HepG2 (cell line): Measurements from ENCODE around the gene LIN7A. TPM values are rescaled to one million over a fixed set of nuclear protein-coding genes. Genes with fewer than 3 reads are reported as not detected.

Experiments used
- ATAC-seq: fragments of 200-7000 bp; cut with Tn5 transposase; 3 replicates; pipeline ENCODE4 v1.9.1; 2020; ENCODE audit warnings: mild to moderate bottlenecking, moderate library complexity
- BruUV-seq: library from RNA; stranded (reverse); fragments of 400-500 nt; replicated peaks from 2 replicates; lab custom pipeline; 2021; lab: Mats Ljungman, UMichigan
- CTCF ChIA-PET: fragments of 300-600 bp; formaldehyde crosslinking; extraction: SDS; loops from one replicate; lab custom pipeline; 2021; ENCODE audit warnings: low total read pairs, inconsistent platforms, low intra/inter-chr PET ratio; lab: Yijun Ruan, JAX
- POLR2A ChIA-PET: fragments of 350-600 bp; sonication (Branson Sonifier 250); formaldehyde crosslinking; loops from one replicate; lab custom pipeline; 2020; ENCODE audit warnings: antibody characterized with exemption, inconsistent platforms; lab: Yijun Ruan, JAX
- DNase-seq: peaks from one replicate; pipeline ENCODE4 v3.0.0-alpha.2; 2015; ENCODE audit warnings: low spot score
- FAIRE-seq: peaks from 3 replicates; lab custom pipeline; 2011; peaks lifted over from hg19 to GRCh38; lab: Jason Lieb, UNC
- H2AFZ ChIP-seq: one replicate; pipeline ENCODE4 v1.6.1; 2011; ENCODE audit warnings: low read length, inconsistent platforms
- H3K27ac ChIP-seq: fragments of 300-600 bp; 3 replicates; pipeline ENCODE4 v1.8.0; 2011; ENCODE audit warnings: mixed run types, mild to moderate bottlenecking, mixed read lengths, low read length, inconsistent platforms; ENCODE audit not compliant: insufficient read depth; ENCODE audit errors: extremely low read length
- H3K27me3 ChIP-seq, 2 experiments: fragments of 200-600 bp in 1 of 2; 2 replicates in 1 of 2; 3 replicates in 1 of 2; pipeline versions ENCODE4 v1.6.0 to v1.8.0; 2011; ENCODE audit warnings: low read length in 2 of 2, mild to moderate bottlenecking in 2 of 2, moderate library complexity in 2 of 2, inconsistent platforms in 1 of 2; ENCODE audit not compliant: insufficient read depth in 2 of 2, control insufficient read depth in 1 of 2
- H3K36me3 ChIP-seq, 2 experiments: fragments of 200-600 bp in 1 of 2; replicated peaks in 1 of 2; 2 replicates in 1 of 2; 3 replicates in 1 of 2; pipeline versions ENCODE4 v1.5.1 to v1.8.0; 2011; ENCODE audit warnings: low read length in 2 of 2, inconsistent platforms in 1 of 2; ENCODE audit not compliant: insufficient read depth in 2 of 2, control insufficient read depth in 1 of 2
- H3K4me1 ChIP-seq: 2 replicates; pipeline ENCODE4 v1.5.1; 2012; ENCODE audit warnings: low read length, inconsistent platforms; ENCODE audit not compliant: insufficient read depth
- H3K4me2 ChIP-seq: 2 replicates; pipeline ENCODE4 v1.6.0; 2011; ENCODE audit warnings: low read depth, low read length, inconsistent platforms
- H3K4me3 ChIP-seq, 3 experiments: fragments of 200-600 bp in 1 of 3; sonication (generic), shearing (Covaris generic) in 1 of 3; replicated peaks in 1 of 3; 2 replicates each; pipeline ENCODE4 v1.5.1; 2011 to 2016; ENCODE audit warnings: low read length in 3 of 3, inconsistent platforms in 2 of 3, low read depth in 2 of 3, mild to moderate bottlenecking in 2 of 3, control low read depth in 1 of 3, mixed read lengths in 1 of 3; ENCODE audit not compliant: insufficient read depth in 1 of 3
- H3K79me2 ChIP-seq: one replicate; pipeline ENCODE4 v1.6.1; 2011; ENCODE audit warnings: low read length, inconsistent platforms; ENCODE audit not compliant: insufficient read depth
- H3K9ac ChIP-seq: 2 replicates; pipeline ENCODE4 v1.6.0; 2011; ENCODE audit warnings: mild to moderate bottlenecking, low read depth, low read length, inconsistent platforms; ENCODE audit not compliant: insufficient read depth
- H3K9me3 ChIP-seq: 2 replicates; pipeline ENCODE4 v1.5.1; 2012; ENCODE audit warnings: mild to moderate bottlenecking, low read length
- H4K20me1 ChIP-seq: 2 replicates; pipeline ENCODE4 v1.6.0; 2011; ENCODE audit warnings: inconsistent platforms, mild to moderate bottlenecking, low read length, moderate library complexity; ENCODE audit not compliant: insufficient read depth
- ATF3 ChIP-seq: sonication (generic); formaldehyde crosslinking; IDR thresholded peaks from 2 replicates; pipeline ENCODE4 v1.4.0; 2020; ENCODE audit warnings: missing genetic modification reagents
- HIVEP1 ChIP-seq: sonication (generic); formaldehyde crosslinking; IDR thresholded peaks from 2 replicates; pipeline ENCODE4 v1.4.0; 2020; ENCODE audit warnings: mild to moderate bottlenecking, missing genetic modification reagents
- MAFF ChIP-seq: IDR thresholded peaks from 2 replicates; pipeline ENCODE4 v1.6.1; 2011; ENCODE audit warnings: low read depth, low read length, improper control_type of control experiment
- NFRKB ChIP-seq: fragments of 450-650 bp; IDR thresholded peaks from 2 replicates; pipeline ENCODE4 v1.6.1; 2017
- REXO4 ChIP-seq: sonication (generic); formaldehyde crosslinking; IDR thresholded peaks from 2 replicates; pipeline ENCODE4 v1.8.0; 2022; ENCODE audit warnings: missing genetic modification reagents, mild to moderate bottlenecking, borderline replicate concordance
- RORA ChIP-seq: sonication (generic); formaldehyde crosslinking; IDR thresholded peaks from 2 replicates; pipeline ENCODE4 v1.5.0; 2020; ENCODE audit warnings: mild to moderate bottlenecking, missing genetic modification reagents, moderate library complexity
- ZNF232 ChIP-seq: sonication (generic); formaldehyde crosslinking; IDR thresholded peaks from 2 replicates; pipeline ENCODE4 v1.4.0; 2020; ENCODE audit warnings: missing genetic modification reagents, borderline replicate concordance
- ZNF687 ChIP-seq: sonication (generic); formaldehyde crosslinking; IDR thresholded peaks from 2 replicates; pipeline ENCODE4 v1.5.1; 2020; ENCODE audit warnings: mild to moderate bottlenecking, missing genetic modification reagents, moderate library complexity
- WGBS: methylation state at CpG from one replicate; pipeline ENCODE4 v1.1.6; 2017; ENCODE audit warnings: low lambda C conversion rate; 5-methylcytosine and 5-hydroxymethylcytosine counted together
- in situ Hi-C: cut with HindIII; loops from 2 replicates; pipeline ENCODE4 v1.10.0; 2017; ENCODE audit warnings: low pct_unique_long_range_greater_than_20kb; ENCODE audit not compliant: extremely low pct_ligation_motif_present
- intact Hi-C: fragments of 100-400 bp; cut with micrococcal nuclease; formaldehyde crosslinking; loops from one replicate; pipeline ENCODE4 v1.10.0; 2022; ENCODE audit not compliant: unreplicated experiment
- polyA plus RNA-seq, 8 experiments: library from polyadenylated mRNA; depleted of rRNA in 3 of 8; stranded (reverse) in 7 of 8; unstranded in 1 of 8; fragments of >200 nt; fragmentation: Illumina TruSeq in 4 of 8; extraction: Trizol in 4 of 8; gene quantifications; 2 replicates each; pipeline versions ENCODE4 v1.2.1 to v1.2.3, GENCODE V29; 2011 to 2016; ENCODE audit warnings: low read depth in 4 of 8, missing spikeins in 1 of 8, mixed read lengths in 1 of 8; ENCODE audit not compliant: insufficient read depth in 1 of 8
- total RNA-seq, 5 experiments: library from RNA; depleted of rRNA; stranded (reverse); fragments of >200 nt; fragmentation: Illumina TruSeq; extraction: Trizol; gene quantifications; 2 replicates each; pipeline ENCODE4 v1.2.3, GENCODE V29; 2016; ENCODE audit warnings: low read depth in 1 of 5

LIN7A gene
- total and polyA plus RNA-seq, 2 of the 13 experiments (the other 11 are each of a cell fraction or from before 2014, with no cell fraction given), result 18.5 to 19.2 TPM

DNA sequence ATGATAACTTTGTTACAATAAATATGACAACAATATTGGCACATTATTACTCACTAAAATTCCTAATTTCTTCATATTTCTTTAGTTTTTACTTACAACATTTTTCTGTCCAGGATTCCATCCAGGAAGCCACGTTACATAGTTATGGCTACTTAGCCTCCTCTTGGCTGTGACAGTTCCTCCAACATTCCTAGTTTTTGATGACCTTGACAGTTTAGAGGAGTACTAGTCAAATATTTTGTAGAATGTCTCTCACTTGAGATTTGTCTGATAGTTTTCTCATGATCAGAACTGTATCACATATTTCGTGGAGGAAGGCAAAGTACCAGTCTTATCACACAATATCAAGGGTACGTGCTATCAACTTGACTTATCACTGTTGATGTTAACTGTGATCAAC lies 29.8 kb upstream of the LIN7A start (continued):
- TF ChIP-seq MAFF, result 0 out of 2 replicates have a peak, but pooled peaks have one; percentile 51
- no peak for TF ChIP-seq REXO4

GRCh38 chr12:80966001-80966400 lies 28.3 kb upstream of the LIN7A start:
- BruUV-seq, result no TSS peak
- intact Hi-C loops (no loop called here), in situ Hi-C loops (no loop called here)
- FAIRE-seq, result no peak
- no peaks in the 10 kb centered on the region for H4K20me1 ChIP-seq
- no peak for DNase-seq
- no peaks in the 10 kb centered on the region for H3K27me3 ChIP-seq
- no peaks in the 10 kb centered on the region for H3K79me2 ChIP-seq
- H3K4me1 ChIP-seq, result no peaks in the 10 kb centered on the region
- TF ChIP-seq NFRKB (no peak), RORA (CRISPR knock-in tag) (no peak), ATF3 (no peak), HIVEP1 (CRISPR knock-in tag) (no peak), ZNF687 (CRISPR knock-in tag) (no peak), ZNF232 (CRISPR knock-in tag) (no peak)
- no peaks in the 10 kb centered on the region for H3K9me3 ChIP-seq
- H2AFZ ChIP-seq, result no peak overlapping the region
- no peak overlapping the region for H3K9ac ChIP-seq
- ChIA-PET CTCF (no interaction called here), POLR2A (no interaction called here)
- H3K4me3 ChIP-seq, result no peak overlapping the region
- H3K4me2 ChIP-seq, result no peak overlapping the region
- no peak overlapping the region for H3K27ac ChIP-seq
- H3K36me3 ChIP-seq, result no peaks in the 10 kb centered on the region
- 0% methylated on average over 1 of the region's 1 CpG for WGBS
- ATAC-seq, result peak; percentile 24; the same call in 1 of the 3 replicates
